Large intestine (tissue), 3 donors: ENCODE results near the gene RPL28. TPM values are rescaled to one million over a fixed set of nuclear protein-coding genes. Genes with fewer than 3 reads are reported as not detected.
A peak's percentile ranks its signal among the peaks of the same experiment; 100 is the strongest.

Experiments used
- DNase-seq, 2 donors: peaks; one replicate each; pipeline versions ENCODE4 v3.0.0 to v3.0.0-alpha.2; 2013
- H3K27ac ChIP-seq: one replicate; pipeline ENCODE4 v1.5.1; 2013; ENCODE audit warnings: low read length
- H3K27me3 ChIP-seq: 2 replicates; pipeline ENCODE4 v1.6.1; 2013; ENCODE audit warnings: low read length; ENCODE audit not compliant: control insufficient read depth, insufficient read depth
- H3K36me3 ChIP-seq: 2 replicates; pipeline ENCODE4 v1.6.1; 2013; ENCODE audit warnings: low read length; ENCODE audit not compliant: control insufficient read depth, insufficient read depth
- H3K4me1 ChIP-seq: one replicate; pipeline ENCODE4 v1.6.1; 2013; ENCODE audit warnings: low read length; ENCODE audit not compliant: control insufficient read depth, insufficient read depth
- H3K4me3 ChIP-seq: one replicate; pipeline ENCODE4 v1.5.1; 2013; ENCODE audit warnings: low read length
- H3K9me3 ChIP-seq: one replicate; pipeline ENCODE4 v1.6.1; 2013; ENCODE audit warnings: mild to moderate bottlenecking, low read depth, low read length, moderate library complexity; ENCODE audit not compliant: control insufficient read depth
- WGBS: methylation state at CpG from one replicate; pipeline ENCODE4 v1.1.5; 2013; ENCODE audit warnings: low lambda C conversion rate; ENCODE audit not compliant: insufficient coverage; 5-methylcytosine and 5-hydroxymethylcytosine counted together
- polyA plus RNA-seq: library from polyadenylated mRNA; unstranded; fragments of 120-200 nt; gene quantifications from one replicate; pipeline ENCODE4 v1.2.1, GENCODE V29; 2013

RPL28 gene
- polyA plus RNA-seq, 1 donor: 2,127 TPM

- Histone ChIP-seq H3K36me3 (no peaks in the 10 kb centered on the region), H3K4me1 (peaks cover 6% of the 10 kb centered on the region), H3K9me3 (no peaks in the 10 kb centered on the region), H3K27ac (no peak overlapping the region), H3K4me3 (no peak overlapping the region), H3K27me3 (peaks cover 48% of the 10 kb centered on the region)
- WGBS: 83% methylated on average over 1 of the region's 8 CpGs
- DNase-seq: no peak
These were observed 20.5 kb upstream of the RPL28 start for GRCh38 chr19:55365245-55365644.

GRCh38 chr19:55365964-55366363, 19.8 kb upstream of the RPL28 start:
- WGBS: no CpG with 5 or more reads among the region's 19 CpGs
- no peak for DNase-seq
- H3K4me1 ChIP-seq: peaks cover 6% of the 10 kb centered on the region
- no peaks in the 10 kb centered on the region for H3K9me3 ChIP-seq
- no peak overlapping the region for H3K4me3 ChIP-seq
- peaks cover 54% of the 10 kb centered on the region for H3K27me3 ChIP-seq
- no peak overlapping the region for H3K27ac ChIP-seq
- H3K36me3 ChIP-seq: no peaks in the 10 kb centered on the region

- H3K36me3 ChIP-seq: no peaks in the 10 kb centered on the region
- WGBS: 100% methylated on average over 2 of the region's 3 CpGs
- no peak overlapping the region for H3K4me3 ChIP-seq
- no peaks in the 10 kb centered on the region for H3K9me3 ChIP-seq
- H3K27me3 ChIP-seq: peaks cover 62% of the 10 kb centered on the region
- H3K27ac ChIP-seq: no peak overlapping the region
- no peak for DNase-seq
- H3K4me1 ChIP-seq: peaks cover 6% of the 10 kb centered on the region
These were observed 18.9 kb upstream of the RPL28 start for GRCh38 chr19:55366790-55367189.

- Histone ChIP-seq H3K4me1 (peaks cover 6% of the 10 kb centered on the region), H3K9me3 (peaks cover 3% of the 10 kb centered on the region)
- no CpG with 5 or more reads among the region's 16 CpGs for WGBS
These were observed 17.6 kb upstream of the RPL28 start for GRCh38 chr19:55368106-55368505.

GRCh38 chr19:55368701-55369563, 16.8 kb upstream of the RPL28 start:
- DNase-seq: no peak
- H3K27me3 ChIP-seq: peaks cover 79% of the 10 kb centered on the region
- whole genome bisulfite sequencing: no CpG with 5 or more reads among the region's 54 CpGs
- H3K9me3 ChIP-seq: peaks cover 3% of the 10 kb centered on the region
- H3K4me3 ChIP-seq: no peak overlapping the region
- peaks cover 9% of the 10 kb centered on the region for H3K4me1 ChIP-seq
- no peaks in the 10 kb centered on the region for H3K36me3 ChIP-seq
- no peak overlapping the region for H3K27ac ChIP-seq

More at GRCh38 chr19:55368106-55368505, 17.6 kb upstream of the RPL28 start:
- no peak overlapping the region for H3K27ac ChIP-seq
- DNase-seq: no peak
- no peak overlapping the region for H3K4me3 ChIP-seq
- no peaks in the 10 kb centered on the region for H3K36me3 ChIP-seq
- peaks cover 71% of the 10 kb centered on the region for H3K27me3 ChIP-seq

GRCh38 chr19:55369653-55370304, 16.0 kb upstream of the RPL28 start:
- Histone ChIP-seq H3K4me1 (peaks cover 12% of the 10 kb centered on the region), H3K9me3 (peaks cover 6% of the 10 kb centered on the region), H3K36me3 (no peaks in the 10 kb centered on the region), H3K27me3 (peaks cover 78% of the 10 kb centered on the region), H3K27ac (no peak overlapping the region), H3K4me3 (peak overlapping the region; percentile 13)
- DNase-seq: no peak
- whole genome bisulfite sequencing: no CpG with 5 or more reads among the region's 59 CpGs

- peaks cover 12% of the 10 kb centered on the region for H3K4me1 ChIP-seq
- no peaks in the 10 kb centered on the region for H3K36me3 ChIP-seq
- H3K27ac ChIP-seq: no peak within 1 kb of the TSS
- WGBS: no CpG with 5 or more reads among the region's 32 CpGs
- peaks cover 6% of the 10 kb centered on the region for H3K9me3 ChIP-seq
- H3K4me3 ChIP-seq: peak within 1 kb of the TSS; percentile 13
- H3K27me3 ChIP-seq: peaks cover 83% of the 10 kb centered on the region
- DNase-seq: no peak
These were observed 15.3 kb upstream of the RPL28 start, which contains the start of gene IL11 for GRCh38 chr19:55370305-55370988. IL11 (minus strand) TSS chr19:55370463; CDS start chr19:55370310, 153 bp downstream.

- Histone ChIP-seq H3K27me3 (peaks cover 91% of the 10 kb centered on the region), H3K4me1 (peaks cover 16% of the 10 kb centered on the region), H3K9me3 (peaks cover 6% of the 10 kb centered on the region), H3K36me3 (no peaks in the 10 kb centered on the region), H3K27ac (no peak overlapping the region), H3K4me3 (no peak overlapping the region)
- no peak for DNase-seq
- no CpG with 5 or more reads among the region's 24 CpGs for WGBS
These were observed 13.2 kb upstream of the RPL28 start for GRCh38 chr19:55372316-55373081.

GRCh38 chr19:55373306-55373992, 12.3 kb upstream of the RPL28 start:
- WGBS: no CpG with 5 or more reads among the region's 9 CpGs
- peaks cover 6% of the 10 kb centered on the region for H3K9me3 ChIP-seq
- H3K4me3 ChIP-seq: no peak overlapping the region
- H3K27ac ChIP-seq: no peak overlapping the region
- H3K36me3 ChIP-seq: no peaks in the 10 kb centered on the region
- H3K27me3 ChIP-seq: peaks cover 88% of the 10 kb centered on the region
- no peak for DNase-seq
- H3K4me1 ChIP-seq: peaks cover 16% of the 10 kb centered on the region
